BLaER1 treated with 17β-estradiol and CSF1 and Interleukin-3, amounts not matched to agents 10 nM and 100 nM (cell line): ENCODE data around the gene FOXN3.

ENCODE experiments used
- H3K27ac ChIP-seq, 11 experiments: shearing (Covaris generic); formaldehyde crosslinking; 2 replicates each; pipeline ENCODE4 v1.8.1; 2022
- H3K27me3 ChIP-seq, 11 experiments: shearing (Covaris generic); formaldehyde crosslinking; 2 replicates each; pipeline ENCODE4 v1.8.1; 2022
- H3K36me3 ChIP-seq, 11 experiments: shearing (Covaris generic); formaldehyde crosslinking; 2 replicates each; pipeline ENCODE4 v1.8.1; 2022
- H3K4me1 ChIP-seq, 10 experiments: shearing (Covaris generic); formaldehyde crosslinking; 2 replicates each; pipeline ENCODE4 v1.8.1; 2022
- H3K4me2 ChIP-seq, 11 experiments: shearing (Covaris generic); formaldehyde crosslinking; 2 replicates each; pipeline ENCODE4 v1.8.1; 2022
- H3K4me3 ChIP-seq, 10 experiments: shearing (Covaris generic); formaldehyde crosslinking; 2 replicates each; pipeline ENCODE4 v1.8.1; 2022
- H3K9ac ChIP-seq, 11 experiments: shearing (Covaris generic); formaldehyde crosslinking; 2 replicates each; pipeline ENCODE4 v1.8.1; 2022
- H3K9me3 ChIP-seq, 11 experiments: shearing (Covaris generic); formaldehyde crosslinking; replicated peaks in 1 of 11; 2 replicates each; pipeline ENCODE4 v1.8.1; 2022
- H4K20me1 ChIP-seq, 11 experiments: shearing (Covaris generic); formaldehyde crosslinking; 2 replicates each; pipeline ENCODE4 v1.8.1; 2022
- Cebpa-rat ChIP-seq, 11 experiments: shearing (Covaris generic); IDR thresholded peaks; 2 replicates each; pipeline ENCODE4 v1.8.1; 2022

The FOXN3 gene

GRCh38 chr14:89356927-89357326, 60.1 kb downstream of the FOXN3 start:
- no peaks in the 10 kb centered on the region for H3K27me3 ChIP-seq
- H3K27ac ChIP-seq: no peak overlapping the region
- TF ChIP-seq Cebpa-rat (IDR thresholded peaks at IDR 0.05): no peak
- no peak overlapping the region for H3K4me2 ChIP-seq
- H3K9ac ChIP-seq: no peak overlapping the region
- peaks cover 33 to 46% (median 40%) of the 10 kb centered on the region in 10 experiments for H3K4me1 ChIP-seq
- no peaks in the 10 kb centered on the region for H3K9me3 ChIP-seq
- H4K20me1 ChIP-seq: peaks cover 0 to 38% (median 3%) of the 10 kb centered on the region in 11 experiments; a peak in 6 of 22 replicates
- H3K36me3 ChIP-seq: peaks cover 0 to 21% (median 5%) of the 10 kb centered on the region in 11 experiments; a peak in 6 of 22 replicates
- H3K4me3 ChIP-seq: no peak overlapping the region

GRCh38 chr14:89356496-89356895, 60.5 kb downstream of the FOXN3 start:
- peaks cover 0 to 38% (median 3%) of the 10 kb centered on the region in 11 experiments; a peak in 6 of 22 replicates for H4K20me1 ChIP-seq

GRCh38 chr14:89353766-89354113, 63.3 kb downstream of the FOXN3 start:
- H3K9ac ChIP-seq: no peak overlapping the region
- no peaks in the 10 kb centered on the region for H3K27me3 ChIP-seq
- H3K27ac ChIP-seq: no peak overlapping the region
- TF ChIP-seq Cebpa-rat (IDR thresholded peaks at IDR 0.05): no peak
- H3K36me3 ChIP-seq: peaks cover 18 to 40% (median 23%) of the 10 kb centered on the region in 11 experiments
- H3K4me1 ChIP-seq: peaks cover 50 to 62% (median 56%) of the 10 kb centered on the region in 10 experiments
- peak overlapping the region; percentile 73 to 97 (median 90); a peak in 21 of 22 replicates for H3K4me2 ChIP-seq
- H3K9me3 ChIP-seq: peaks cover 0 to 15% (median 8%) of the 10 kb centered on the region in 11 experiments; a peak in 7 of 22 replicates
- H4K20me1 ChIP-seq: peaks cover 0 to 26% (median 0%) of the 10 kb centered on the region in 11 experiments; a peak in 4 of 22 replicates
- no peak overlapping the region for H3K4me3 ChIP-seq

More at GRCh38 chr14:89356496-89356895, 60.5 kb downstream of the FOXN3 start:
- no peak overlapping the region for H3K4me3 ChIP-seq
- H3K9ac ChIP-seq: no peak overlapping the region
- H3K4me1 ChIP-seq: peaks cover 38 to 50% (median 45%) of the 10 kb centered on the region in 10 experiments
- peaks cover 0 to 21% (median 5%) of the 10 kb centered on the region in 11 experiments; a peak in 6 of 22 replicates for H3K36me3 ChIP-seq
- no peaks in the 10 kb centered on the region for H3K9me3 ChIP-seq
- H3K27ac ChIP-seq: no peak overlapping the region
- TF ChIP-seq Cebpa-rat (IDR thresholded peaks at IDR 0.05): no peak
- H3K4me2 ChIP-seq: no peak overlapping the region
- no peaks in the 10 kb centered on the region for H3K27me3 ChIP-seq

- H3K36me3 ChIP-seq: peaks cover 23 to 41% (median 29%) of the 10 kb centered on the region in 11 experiments
- H3K4me2 ChIP-seq: peak overlapping the region; percentile 73 to 97 (median 90)
- no peak overlapping the region for H3K4me3 ChIP-seq
- H3K9ac ChIP-seq: no peak overlapping the region
- H3K27me3 ChIP-seq: no peaks in the 10 kb centered on the region
- peaks cover 0 to 19% (median 10%) of the 10 kb centered on the region in 11 experiments; a peak in 13 of 22 replicates for H3K9me3 ChIP-seq
- no peak for TF ChIP-seq Cebpa-rat (IDR thresholded peaks at IDR 0.05)
- peaks cover 51 to 63% (median 54%) of the 10 kb centered on the region in 10 experiments for H3K4me1 ChIP-seq
- H4K20me1 ChIP-seq: peaks cover 0 to 20% (median 0%) of the 10 kb centered on the region in 11 experiments; a peak in 4 of 22 replicates
- peak overlapping the region in 6 of 11 experiments; percentile 81 to 91 (median 88); a peak in 7 of 22 replicates for H3K27ac ChIP-seq
Observed at GRCh38 chr14:89352976-89353765, 63.9 kb downstream of the FOXN3 start.

GRCh38 chr14:89351516-89352404, 65.3 kb downstream of the FOXN3 start:
- H4K20me1 ChIP-seq: peaks cover 0 to 12% (median 0%) of the 10 kb centered on the region in 11 experiments; a peak in 4 of 22 replicates
- no peaks in the 10 kb centered on the region for H3K27me3 ChIP-seq
- peak overlapping the region; percentile 64 to 85 (median 77) for H3K9ac ChIP-seq
- H3K4me1 ChIP-seq: peaks cover 40 to 56% (median 51%) of the 10 kb centered on the region in 10 experiments
- peak overlapping the region; percentile 73 to 97 (median 90) for H3K4me2 ChIP-seq
- no peak for TF ChIP-seq Cebpa-rat (IDR thresholded peaks at IDR 0.05)
- peaks cover 38 to 48% (median 40%) of the 10 kb centered on the region in 11 experiments for H3K36me3 ChIP-seq
- H3K9me3 ChIP-seq: peaks cover 0 to 33% (median 23%) of the 10 kb centered on the region in 11 experiments; a peak in 17 of 22 replicates
- H3K27ac ChIP-seq: peak overlapping the region; percentile 81 to 91 (median 85)
- H3K4me3 ChIP-seq: peak overlapping the region; percentile 27 to 55 (median 42); a peak in 17 of 20 replicates

- Histone ChIP-seq H3K4me3 (peak overlapping the region; percentile 27 to 55 (median 42); a peak in 16 of 20 replicates), H3K4me1 (peaks cover 40 to 56% (median 50%) of the 10 kb centered on the region in 10 experiments), H3K36me3 (peaks cover 44 to 49% (median 44%) of the 10 kb centered on the region in 11 experiments), H3K9ac (peak overlapping the region; percentile 64 to 85 (median 77)), H3K27me3 (no peaks in the 10 kb centered on the region), H3K9me3 (peaks cover 0 to 39% (median 29%) of the 10 kb centered on the region in 11 experiments; a peak in 19 of 22 replicates), H3K27ac (peak overlapping the region; percentile 81 to 91 (median 85)), H3K4me2 (peak overlapping the region; percentile 73 to 97 (median 90)), H4K20me1 (peaks cover 0 to 10% (median 0%) of the 10 kb centered on the region in 11 experiments; a peak in 2 of 22 replicates)
- no peak for TF ChIP-seq Cebpa-rat (IDR thresholded peaks at IDR 0.05)
Observed at GRCh38 chr14:89351221-89351515, 65.9 kb downstream of the FOXN3 start.

GRCh38 chr14:89350152-89350551, 66.9 kb downstream of the FOXN3 start:
- no peak for TF ChIP-seq Cebpa-rat (IDR thresholded peaks at IDR 0.05)
- Histone ChIP-seq H4K20me1 (peaks cover 0 to 10% (median 0%) of the 10 kb centered on the region in 11 experiments; a peak in 2 of 22 replicates), H3K4me3 (no peak overlapping the region), H3K27me3 (no peaks in the 10 kb centered on the region), H3K36me3 (peaks cover 52 to 56% (median 54%) of the 10 kb centered on the region in 11 experiments), H3K27ac (peak overlapping the region in 4 of 11 experiments; percentile 25 to 91 (median 89); a peak in 7 of 22 replicates), H3K9me3 (peaks cover 0 to 41% (median 31%) of the 10 kb centered on the region in 11 experiments; a peak in 19 of 22 replicates), H3K9ac (no peak overlapping the region), H3K4me2 (peak overlapping the region; percentile 18 to 97 (median 86); a peak in 20 of 22 replicates), H3K4me1 (peaks cover 40 to 56% (median 50%) of the 10 kb centered on the region in 10 experiments)
